Measurements from ENCODE around the gene BCOR.

DNA sequence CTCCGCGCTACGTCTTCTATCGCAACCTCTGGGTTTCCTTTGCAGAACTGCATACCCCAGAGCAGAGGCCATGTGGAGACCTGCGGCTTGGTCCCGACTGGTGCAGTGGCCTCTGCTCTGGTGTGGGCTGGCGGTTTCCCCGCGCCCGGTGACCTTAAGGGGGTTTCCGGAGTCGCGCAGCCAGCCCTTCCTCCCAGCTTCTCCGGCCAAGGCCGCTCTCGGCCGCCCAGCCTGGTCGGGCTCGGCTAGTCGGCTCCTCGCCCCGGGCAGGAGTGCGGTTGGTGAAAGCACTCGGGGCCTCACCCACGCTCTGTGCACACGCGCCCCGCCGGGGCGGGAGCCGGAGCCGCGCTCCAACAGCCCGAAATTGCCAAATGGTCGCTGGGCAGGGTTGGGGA lies 84.9 kb downstream of the BCOR start:
- TF ChIP-seq, protein P1, sequence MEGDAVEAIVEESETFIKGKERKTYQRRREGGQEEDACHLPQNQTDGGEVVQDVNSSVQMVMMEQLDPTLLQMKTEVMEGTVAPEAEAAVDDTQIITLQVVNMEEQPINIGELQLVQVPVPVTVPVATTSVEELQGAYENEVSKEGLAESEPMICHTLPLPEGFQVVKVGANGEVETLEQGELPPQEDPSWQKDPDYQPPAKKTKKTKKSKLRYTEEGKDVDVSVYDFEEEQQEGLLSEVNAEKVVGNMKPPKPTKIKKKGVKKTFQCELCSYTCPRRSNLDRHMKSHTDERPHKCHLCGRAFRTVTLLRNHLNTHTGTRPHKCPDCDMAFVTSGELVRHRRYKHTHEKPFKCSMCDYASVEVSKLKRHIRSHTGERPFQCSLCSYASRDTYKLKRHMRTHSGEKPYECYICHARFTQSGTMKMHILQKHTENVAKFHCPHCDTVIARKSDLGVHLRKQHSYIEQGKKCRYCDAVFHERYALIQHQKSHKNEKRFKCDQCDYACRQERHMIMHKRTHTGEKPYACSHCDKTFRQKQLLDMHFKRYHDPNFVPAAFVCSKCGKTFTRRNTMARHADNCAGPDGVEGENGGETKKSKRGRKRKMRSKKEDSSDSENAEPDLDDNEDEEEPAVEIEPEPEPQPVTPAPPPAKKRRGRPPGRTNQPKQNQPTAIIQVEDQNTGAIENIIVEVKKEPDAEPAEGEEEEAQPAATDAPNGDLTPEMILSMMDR (conservative IDR thresholded peaks at IDR 0.05; ENCODE audit: low read depth, low read length), result no peak
- no peak for TF ChIP-seq EZH2phosphoT487 (IDR thresholded peaks at IDR 0.05; ENCODE audit: borderline replicate concordance, low read length)
